Gastroesophageal sphincter (tissue), 3 donors: Measurements from ENCODE around the gene TSPAN15.

Experiments
- EP300 ChIP-seq: sonication (generic); formaldehyde crosslinking; IDR thresholded peaks from one replicate; pipeline ENCODE4 v1.6.1; 2017; ENCODE audit warnings: antibody characterized with exemption, mild to moderate bottlenecking
- POLR2A ChIP-seq, 2 donors: fragments of 450-650 bp; IDR thresholded peaks; one replicate each; pipeline ENCODE4 v1.6.1; 2017; ENCODE audit warnings: antibody characterized with exemption in 2 of 2, mild to moderate bottlenecking in 2 of 2, moderate library complexity in 1 of 2
- TF ChIP-seq, protein P1 (sequence below), 4 experiments: fragments of 200-600 bp in 2 of 4; fragments of 450-650 bp in 2 of 4; sonication (generic) in 1 of 4; IDR thresholded peaks; one replicate each; pipeline ENCODE4 v1.5.1; 2017 to 2019; ENCODE audit warnings: antibody characterized with exemption in 4 of 4, mild to moderate bottlenecking in 2 of 4, moderate library complexity in 2 of 4

DNA sequence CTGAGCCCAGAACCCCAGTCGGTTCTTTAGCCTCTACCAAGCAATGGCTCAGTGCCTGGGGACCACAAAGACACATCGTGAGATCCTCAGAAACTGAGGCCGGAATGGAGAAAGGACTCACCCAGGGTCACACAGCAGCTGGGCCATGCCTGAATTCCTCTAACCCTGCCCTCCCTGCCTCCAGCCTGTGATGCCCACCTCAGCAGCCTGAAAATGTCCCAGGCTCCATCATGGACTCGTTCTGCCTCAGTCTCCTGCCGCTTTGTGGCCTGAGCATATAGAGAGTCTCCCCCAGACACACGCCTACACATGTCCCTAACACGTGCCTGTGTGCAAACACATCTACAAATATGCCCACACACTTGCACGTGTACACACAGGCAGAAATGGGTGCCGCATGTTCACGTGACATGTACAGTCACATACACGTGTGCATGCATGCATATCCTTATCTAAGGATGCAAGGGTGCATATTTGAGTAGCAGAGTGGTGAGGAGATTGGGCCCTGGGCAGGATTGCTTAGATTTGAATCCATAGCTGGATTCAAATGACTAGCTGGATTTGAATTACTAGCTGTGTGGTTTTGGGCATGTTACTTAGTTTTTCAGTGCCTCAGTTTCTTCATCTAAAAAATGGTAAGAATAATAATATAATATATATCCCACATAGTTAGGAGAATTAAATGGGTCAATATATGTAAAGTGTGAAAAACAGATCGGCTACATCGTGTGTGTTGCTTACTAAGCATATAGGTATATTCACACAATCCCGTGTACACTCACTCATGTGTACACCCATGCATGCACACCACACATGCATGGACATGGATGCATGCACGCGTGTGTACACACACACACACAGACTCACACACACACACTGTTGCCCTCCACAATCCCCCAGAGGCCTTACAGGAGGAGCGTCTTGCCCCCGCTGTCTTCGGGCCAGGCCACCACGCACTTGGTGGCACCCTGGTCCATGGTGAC lies 36.9 kb upstream of the TSPAN15 start:
- TF ChIP-seq, protein P1, sequence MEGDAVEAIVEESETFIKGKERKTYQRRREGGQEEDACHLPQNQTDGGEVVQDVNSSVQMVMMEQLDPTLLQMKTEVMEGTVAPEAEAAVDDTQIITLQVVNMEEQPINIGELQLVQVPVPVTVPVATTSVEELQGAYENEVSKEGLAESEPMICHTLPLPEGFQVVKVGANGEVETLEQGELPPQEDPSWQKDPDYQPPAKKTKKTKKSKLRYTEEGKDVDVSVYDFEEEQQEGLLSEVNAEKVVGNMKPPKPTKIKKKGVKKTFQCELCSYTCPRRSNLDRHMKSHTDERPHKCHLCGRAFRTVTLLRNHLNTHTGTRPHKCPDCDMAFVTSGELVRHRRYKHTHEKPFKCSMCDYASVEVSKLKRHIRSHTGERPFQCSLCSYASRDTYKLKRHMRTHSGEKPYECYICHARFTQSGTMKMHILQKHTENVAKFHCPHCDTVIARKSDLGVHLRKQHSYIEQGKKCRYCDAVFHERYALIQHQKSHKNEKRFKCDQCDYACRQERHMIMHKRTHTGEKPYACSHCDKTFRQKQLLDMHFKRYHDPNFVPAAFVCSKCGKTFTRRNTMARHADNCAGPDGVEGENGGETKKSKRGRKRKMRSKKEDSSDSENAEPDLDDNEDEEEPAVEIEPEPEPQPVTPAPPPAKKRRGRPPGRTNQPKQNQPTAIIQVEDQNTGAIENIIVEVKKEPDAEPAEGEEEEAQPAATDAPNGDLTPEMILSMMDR (IDR thresholded peaks at IDR 0.05): peak in 1 of 4 experiments; percentile 5
- TF ChIP-seq EP300: no peak
- TF ChIP-seq POLR2A (IDR thresholded peaks at IDR 0.05): no peak
